Measurements from ENCODE around the gene HEXIM1. TPM values are rescaled to one million over a fixed set of nuclear protein-coding genes. Genes with fewer than 3 reads are reported as not detected.
A peak's percentile ranks its signal among the peaks of the same experiment; 100 is the strongest.

The HEXIM1 gene
- total and polyA plus RNA-seq, 4 experiments from 2014 or later = 2.8 to 30.8 (median 17.3) TPM

DNA sequence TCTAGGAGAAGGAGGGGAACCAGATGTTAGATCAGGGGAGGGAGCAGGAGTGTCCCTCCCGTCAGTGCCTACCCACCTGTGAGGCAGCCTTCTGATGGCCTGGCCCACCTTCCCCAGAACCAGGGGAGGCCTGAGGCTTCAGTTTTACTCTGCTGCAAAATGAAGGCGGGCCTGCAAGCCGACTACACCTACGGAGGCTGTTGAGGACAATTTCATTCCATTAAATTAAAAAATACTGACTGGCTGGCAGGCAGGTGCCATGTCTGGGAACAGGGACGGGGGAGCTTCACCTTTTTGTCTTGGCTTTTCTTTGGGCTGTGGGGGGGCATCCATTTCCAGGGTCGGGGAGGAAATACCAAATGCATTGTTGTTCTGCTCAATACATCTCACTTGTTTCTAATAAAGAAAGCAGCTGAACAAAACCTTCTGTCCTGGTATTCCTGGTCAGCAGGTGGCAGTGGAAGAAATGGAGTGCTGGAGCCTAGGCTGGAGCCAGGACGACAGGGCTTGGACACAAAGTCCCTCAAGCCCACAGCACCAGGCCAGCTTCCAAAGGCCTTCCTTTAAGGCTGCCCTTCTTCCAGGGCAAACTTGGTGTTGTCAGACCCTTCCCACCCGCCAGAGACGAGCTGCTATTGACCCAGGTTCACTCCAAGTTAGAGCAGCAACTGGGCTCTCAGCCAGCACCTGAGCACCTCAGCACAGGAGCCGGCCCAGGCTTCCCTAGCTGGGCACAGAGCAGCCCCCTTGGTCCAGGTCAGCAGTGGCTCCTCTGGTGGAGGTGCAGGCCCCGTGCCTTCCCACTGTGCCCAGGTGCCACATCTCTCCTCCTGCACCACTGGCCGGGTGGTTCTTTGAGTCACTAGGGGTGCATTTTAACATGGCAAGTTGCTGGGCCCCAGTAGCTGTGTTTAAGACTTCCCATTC, 39.4 kb upstream of the HEXIM1 start:
- Histone ChIP-seq H3K36me3 (ENCODE audit: insufficient read depth, low read length) (peaks cover 35% of the 10 kb centered on the region), H3K9me3 (ENCODE audit: control insufficient read depth in 1 of 2, low read length in 2 of 2) (no peaks in the 10 kb centered on the region), H3K27ac (ENCODE audit: low read depth, low read length) (no peak overlapping the region), H3K4me3 (ENCODE audit: low read length in 2 of 2) (no peak overlapping the region), H3K4me1 (ENCODE audit: insufficient read depth, low read length) (no peaks in the 10 kb centered on the region), H3K27me3 (ENCODE audit: insufficient read depth, low read length) (no peaks in the 10 kb centered on the region)
- Mint-ChIP-seq H3K4me3 (no peak overlapping the region), H3K36me3 (peaks cover 17 to 46% of the 10 kb centered on the region in 2 donors), H3K9me3 (no peaks in the 10 kb centered on the region), H3K4me1 (no peaks in the 10 kb centered on the region), H3K27me3 (no peaks in the 10 kb centered on the region), H3K27ac (peak overlapping the region in 2 of 7 donors; percentile 23 to 67)
- POLR2A ChIA-PET (ENCODE audit: partially characterized antibody) = interaction anchor here (0.5 kb wide), 1 partner anchor 23 kb away, joined by 3 read pairs; no protein-coding TSS in a partner anchor
- DNase-seq = no peak
- intact Hi-C loops (cut with micrococcal nuclease) = no loop called here
- CTCF ChIA-PET (ENCODE audit: partially characterized antibody) = interaction anchor here (1.2 kb wide), 1 partner anchor 89 kb away, joined by 3 read pairs; no protein-coding TSS in a partner anchor

DNA sequence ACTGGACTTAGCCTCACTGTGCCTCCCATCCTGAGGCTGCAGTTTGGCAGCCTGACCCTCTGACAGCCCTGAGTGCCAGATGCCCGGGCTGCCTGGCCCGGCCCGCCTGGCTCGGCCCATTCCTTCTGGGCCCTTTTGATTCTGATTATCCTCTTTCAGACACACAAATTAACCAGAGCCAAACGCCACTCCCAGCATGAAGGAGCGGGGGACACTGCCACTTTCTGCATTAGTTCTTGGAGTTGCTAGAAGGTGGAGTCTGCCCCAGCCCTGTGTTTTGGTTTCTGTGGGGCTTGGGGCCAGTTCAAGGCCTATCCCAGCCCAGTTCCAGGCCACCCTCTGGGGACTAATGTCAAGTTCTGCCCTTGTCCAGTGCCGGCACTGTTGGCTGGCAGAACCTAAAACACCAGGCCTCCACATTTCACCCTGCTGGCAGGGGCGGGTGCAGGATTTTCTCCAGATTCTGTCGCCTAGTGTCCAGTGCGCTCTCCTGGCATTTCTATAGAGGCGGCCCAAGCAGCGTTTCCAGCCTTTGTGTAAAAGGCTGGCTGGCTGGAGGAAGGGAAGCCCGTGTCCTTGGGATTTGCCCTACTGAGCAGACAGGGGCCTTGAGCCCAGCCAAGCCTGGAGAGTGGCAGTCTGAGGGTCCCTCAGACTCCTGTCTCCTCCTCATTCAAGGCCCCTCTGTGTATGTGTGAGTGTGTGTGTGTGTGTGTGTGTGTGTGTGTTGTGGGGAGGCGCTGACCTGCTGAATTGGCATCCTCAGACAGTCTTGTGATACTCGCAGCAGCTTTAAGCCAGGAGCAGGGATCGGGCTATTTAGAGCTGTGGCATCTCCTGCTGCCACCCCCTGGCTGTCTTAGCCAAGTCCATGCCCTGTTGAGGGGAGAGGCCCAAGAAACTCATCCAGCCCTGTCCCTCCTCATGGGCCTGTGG, 37.3 kb upstream of the HEXIM1 start:
- H3K4me3 ChIP-seq (ENCODE audit: low read length in 2 of 2) = no peak overlapping the region
- intact Hi-C loops (cut with micrococcal nuclease) = no loop called here
- peak overlapping the region in 2 of 7 donors; percentile 15 to 41 for H3K27ac Mint-ChIP-seq
- ChIA-PET POLR2A (ENCODE audit: partially characterized antibody) (no interaction called here), CTCF (ENCODE audit: partially characterized antibody) (no interaction called here)
- no peaks in the 10 kb centered on the region for H3K9me3 ChIP-seq (ENCODE audit: control insufficient read depth in 1 of 2, low read length in 2 of 2)
- H3K36me3 Mint-ChIP-seq = peaks cover 5 to 27% of the 10 kb centered on the region in 2 donors
- DNase-seq = peak in 1 of 5 donors; percentile 10
- no peaks in the 10 kb centered on the region for H3K4me1 Mint-ChIP-seq
- H3K9me3 Mint-ChIP-seq = no peaks in the 10 kb centered on the region
- H3K27me3 Mint-ChIP-seq = no peaks in the 10 kb centered on the region
- no peak overlapping the region for H3K27ac ChIP-seq (ENCODE audit: low read depth, low read length)
- H3K36me3 ChIP-seq (ENCODE audit: insufficient read depth, low read length) = peaks cover 17% of the 10 kb centered on the region
- H3K27me3 ChIP-seq (ENCODE audit: insufficient read depth, low read length) = no peaks in the 10 kb centered on the region
- H3K4me3 Mint-ChIP-seq = no peak overlapping the region
- H3K4me1 ChIP-seq (ENCODE audit: insufficient read depth, low read length) = no peaks in the 10 kb centered on the region

DNA sequence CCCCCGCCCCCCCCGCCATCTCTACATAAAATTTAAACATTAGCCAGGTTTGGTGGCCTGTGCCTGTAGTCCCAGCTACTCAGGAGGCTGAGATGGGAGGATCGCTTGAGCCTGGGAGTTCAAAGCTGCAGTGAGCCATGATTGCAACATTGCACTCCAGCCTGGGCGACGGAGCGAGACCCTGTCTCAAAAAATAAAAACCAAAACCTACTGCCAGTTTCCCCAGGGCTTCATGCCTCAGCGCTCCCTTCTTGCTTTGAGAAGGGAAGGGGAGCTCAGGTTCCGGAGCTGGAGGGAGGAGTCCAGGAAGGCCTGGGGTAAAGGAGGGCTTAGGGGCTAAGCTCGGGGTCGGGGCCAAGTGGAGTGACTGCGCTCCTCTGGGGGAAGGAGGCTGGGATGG, 36.4 kb upstream of the HEXIM1 start:
- CTCF ChIA-PET (ENCODE audit: partially characterized antibody) = interaction anchor here (1.7 kb wide), 1 partner anchor 13 kb away, joined by 6 read pairs; no protein-coding TSS in a partner anchor

DNA sequence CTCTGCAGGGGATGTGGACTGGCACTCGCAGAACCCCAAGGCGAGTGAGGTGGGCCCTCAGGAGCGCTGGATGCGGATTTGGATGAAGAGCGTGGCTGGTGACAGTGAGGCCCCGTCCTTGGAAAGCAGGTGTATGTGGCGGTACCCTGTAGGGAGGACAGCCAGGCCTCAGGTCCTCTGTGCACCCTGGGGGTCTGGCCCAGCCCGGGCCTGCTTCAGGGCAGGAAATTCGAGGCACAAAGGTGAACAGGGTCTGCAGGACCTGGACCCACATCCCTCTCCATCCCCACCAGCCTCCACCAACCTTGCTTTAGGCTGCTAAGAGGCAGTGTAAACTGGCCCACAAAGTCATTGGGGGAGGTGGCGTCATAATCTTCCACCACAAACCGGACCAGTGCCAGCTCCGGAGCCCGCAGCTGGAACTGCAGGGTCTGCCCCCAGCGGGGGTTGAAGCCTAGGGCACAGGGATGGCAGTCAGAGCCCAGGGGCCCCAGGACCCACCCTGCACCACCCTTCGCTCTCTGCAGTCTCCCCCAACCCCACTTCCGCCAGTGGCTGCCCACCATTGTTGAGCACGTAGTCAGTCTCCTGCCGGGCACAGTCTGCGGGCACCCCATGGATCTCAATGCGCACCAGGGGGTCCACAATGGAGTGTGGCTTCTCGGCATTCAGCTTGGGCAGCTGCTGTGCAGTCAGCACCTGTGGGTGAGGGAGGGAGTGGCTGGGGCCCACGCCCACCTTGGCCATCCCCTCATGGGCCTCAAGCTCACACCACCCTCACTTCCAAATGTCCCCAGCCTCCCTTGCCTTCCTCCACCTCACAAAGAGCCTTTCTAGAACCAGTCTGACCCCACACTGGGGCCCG, 35.5 kb upstream of the HEXIM1 start:
- H3K4me1 ChIP-seq (ENCODE audit: insufficient read depth, low read length) = no peaks in the 10 kb centered on the region
- H3K9me3 ChIP-seq (ENCODE audit: control insufficient read depth in 1 of 2, low read length in 2 of 2) = no peaks in the 10 kb centered on the region
- no peak overlapping the region for H3K4me3 Mint-ChIP-seq
- no peaks in the 10 kb centered on the region for H3K27me3 ChIP-seq (ENCODE audit: insufficient read depth, low read length)
- H3K9me3 Mint-ChIP-seq = no peaks in the 10 kb centered on the region
- H3K27me3 Mint-ChIP-seq = no peaks in the 10 kb centered on the region
- POLR2A ChIA-PET (ENCODE audit: partially characterized antibody) = no interaction called here
- peak in 1 of 5 donors; percentile 33 for DNase-seq
- intact Hi-C loops (cut with micrococcal nuclease) = no loop called here
- peaks cover 4 to 12% of the 10 kb centered on the region in 2 donors for H3K36me3 Mint-ChIP-seq
- no peak overlapping the region for H3K27ac Mint-ChIP-seq
- CTCF ChIA-PET (ENCODE audit: partially characterized antibody) = interaction anchor here (1.7 kb wide), 1 partner anchor 14 kb away, joined by 6 read pairs; no protein-coding TSS in a partner anchor
- H3K36me3 ChIP-seq (ENCODE audit: insufficient read depth, low read length) = peaks cover 3% of the 10 kb centered on the region
- H3K4me1 Mint-ChIP-seq = no peaks in the 10 kb centered on the region
- no peak overlapping the region for H3K27ac ChIP-seq (ENCODE audit: low read depth, low read length)
- no peak overlapping the region for H3K4me3 ChIP-seq (ENCODE audit: low read length in 2 of 2)

More for the DNA sequence above, 36.4 kb upstream of the HEXIM1 start:
- Histone ChIP-seq H3K4me1 (ENCODE audit: insufficient read depth, low read length) (no peaks in the 10 kb centered on the region), H3K9me3 (ENCODE audit: control insufficient read depth in 1 of 2, low read length in 2 of 2) (no peaks in the 10 kb centered on the region), H3K36me3 (ENCODE audit: insufficient read depth, low read length) (peaks cover 8% of the 10 kb centered on the region), H3K27ac (ENCODE audit: low read depth, low read length) (no peak overlapping the region), H3K4me3 (ENCODE audit: low read length in 2 of 2) (no peak overlapping the region), H3K27me3 (ENCODE audit: insufficient read depth, low read length) (no peaks in the 10 kb centered on the region)
- POLR2A ChIA-PET (ENCODE audit: partially characterized antibody) = no interaction called here
- peaks cover 5 to 17% of the 10 kb centered on the region in 2 donors for H3K36me3 Mint-ChIP-seq
- H3K4me3 Mint-ChIP-seq = no peak overlapping the region
- intact Hi-C loops (cut with micrococcal nuclease) = no loop called here
- H3K9me3 Mint-ChIP-seq = no peaks in the 10 kb centered on the region
- peak in 1 of 5 donors; percentile 23 for DNase-seq
- H3K4me1 Mint-ChIP-seq = no peaks in the 10 kb centered on the region
- H3K27ac Mint-ChIP-seq = no peak overlapping the region
- no peaks in the 10 kb centered on the region for H3K27me3 Mint-ChIP-seq

DNA sequence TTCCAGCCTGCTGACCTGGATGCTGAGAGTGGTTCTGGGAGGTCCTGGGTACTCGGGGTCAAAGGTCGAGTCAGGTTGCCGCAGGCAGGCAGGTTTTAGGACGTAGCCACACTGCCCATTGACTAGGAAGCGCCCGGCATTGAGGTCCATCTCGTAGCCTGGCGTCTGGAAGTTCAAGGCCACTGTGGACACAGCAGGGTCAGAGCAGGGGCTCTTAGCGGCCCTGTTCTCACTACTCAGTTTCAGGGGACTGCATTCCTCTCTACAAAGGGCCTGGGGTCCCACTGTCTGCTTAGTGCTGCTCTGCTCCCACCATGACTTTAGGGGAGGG, 34.9 kb upstream of the HEXIM1 start:
- no peak overlapping the region for H3K27ac ChIP-seq (ENCODE audit: low read depth, low read length)
- no peaks in the 10 kb centered on the region for H3K27me3 ChIP-seq (ENCODE audit: insufficient read depth, low read length)
- no peaks in the 10 kb centered on the region for H3K9me3 Mint-ChIP-seq
- ChIA-PET POLR2A (ENCODE audit: partially characterized antibody) (no interaction called here), CTCF (ENCODE audit: partially characterized antibody) (interaction anchor here (1.7 kb wide), 1 partner anchor 14 kb away, joined by 6 read pairs; no protein-coding TSS in a partner anchor)
- H3K4me3 Mint-ChIP-seq = no peak overlapping the region
- no peaks in the 10 kb centered on the region for H3K4me1 Mint-ChIP-seq
- peaks cover 0 to 7% of the 10 kb centered on the region in 2 donors for H3K36me3 Mint-ChIP-seq
- no peaks in the 10 kb centered on the region for H3K27me3 Mint-ChIP-seq
- peak in 1 of 5 donors; percentile 9 for DNase-seq
- H3K27ac Mint-ChIP-seq = no peak overlapping the region
- no peaks in the 10 kb centered on the region for H3K36me3 ChIP-seq (ENCODE audit: insufficient read depth, low read length)
- intact Hi-C loops (cut with micrococcal nuclease) = no loop called here
- no peaks in the 10 kb centered on the region for H3K9me3 ChIP-seq (ENCODE audit: control insufficient read depth in 1 of 2, low read length in 2 of 2)
- H3K4me3 ChIP-seq (ENCODE audit: low read length in 2 of 2) = no peak overlapping the region
- no peaks in the 10 kb centered on the region for H3K4me1 ChIP-seq (ENCODE audit: insufficient read depth, low read length)

DNA sequence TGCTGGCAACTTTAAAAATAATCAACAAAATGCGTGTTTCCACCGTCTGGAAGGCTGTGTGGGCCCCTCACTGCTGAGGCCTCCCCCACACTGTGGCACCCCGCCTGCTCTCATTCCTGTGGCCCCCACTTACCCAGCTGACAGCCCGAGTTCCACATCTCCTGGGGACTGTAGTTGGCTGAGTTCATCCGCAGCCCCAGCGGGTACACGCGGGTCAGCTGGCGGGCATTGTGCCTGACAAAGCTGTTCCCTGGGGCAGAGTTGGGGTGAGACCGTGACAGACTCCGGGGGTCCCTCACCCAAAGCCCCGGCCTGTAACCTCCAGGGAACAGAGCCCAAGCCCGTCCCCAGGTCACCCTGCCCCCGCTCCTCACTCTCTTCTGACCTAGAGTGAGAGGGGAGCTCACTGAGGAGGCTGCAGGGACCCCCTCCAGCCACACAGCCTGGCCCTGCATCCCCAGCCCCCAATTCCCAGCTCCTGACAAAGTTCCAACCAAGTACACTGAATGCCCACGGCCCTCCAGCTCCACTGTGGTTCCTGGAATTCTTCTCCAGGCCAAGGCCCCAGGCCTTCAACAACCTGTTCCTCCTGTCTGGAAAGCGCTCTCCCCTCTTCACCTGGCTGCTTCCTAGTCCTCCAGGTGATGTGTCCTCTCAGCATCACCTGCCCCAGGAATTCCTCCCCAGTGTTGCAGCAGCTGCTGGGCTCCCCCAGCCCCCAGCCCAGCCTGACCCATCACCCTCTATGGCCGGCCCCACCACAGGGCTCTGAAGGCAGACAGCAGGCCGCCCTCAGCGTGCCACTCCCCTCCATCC, 34.0 kb upstream of the HEXIM1 start:
- peak in 1 of 5 donors; percentile 22 for DNase-seq
- CTCF ChIA-PET (ENCODE audit: partially characterized antibody) = interaction anchor here (1.5 kb wide), 1 partner anchor 15 kb away, joined by 3 read pairs; no protein-coding TSS in a partner anchor

More for the DNA sequence above, 34.0 kb upstream of the HEXIM1 start:
- no peaks in the 10 kb centered on the region for H3K9me3 ChIP-seq (ENCODE audit: control insufficient read depth in 1 of 2, low read length in 2 of 2)
- H3K27me3 ChIP-seq (ENCODE audit: insufficient read depth, low read length) = no peaks in the 10 kb centered on the region
- H3K27ac ChIP-seq (ENCODE audit: low read depth, low read length) = no peak overlapping the region
- Mint-ChIP-seq H3K4me1 (no peaks in the 10 kb centered on the region), H3K36me3 (peaks cover 0 to 1% of the 10 kb centered on the region in 2 donors), H3K27me3 (no peaks in the 10 kb centered on the region), H3K27ac (no peak overlapping the region), H3K9me3 (no peaks in the 10 kb centered on the region), H3K4me3 (no peak overlapping the region)
- H3K4me1 ChIP-seq (ENCODE audit: insufficient read depth, low read length) = no peaks in the 10 kb centered on the region
- no peak overlapping the region for H3K4me3 ChIP-seq (ENCODE audit: low read length in 2 of 2)
- no peaks in the 10 kb centered on the region for H3K36me3 ChIP-seq (ENCODE audit: insufficient read depth, low read length)
- POLR2A ChIA-PET (ENCODE audit: partially characterized antibody) = interaction anchor here (1.1 kb wide), 1 partner anchor 15 kb away, joined by 3 read pairs; no protein-coding TSS in a partner anchor
- intact Hi-C loops (cut with micrococcal nuclease) = no loop called here

Measured in CD4-positive, alpha-beta memory T cell (primary cell).